Measurements from ENCODE around the gene DENND2D. TPM values are rescaled to one million over a fixed set of nuclear protein-coding genes. Genes with fewer than 3 reads are reported as not detected.

The DENND2D gene
- total and polyA plus RNA-seq, 12 donors = 37.0 to 62.9 (median 42.7) TPM

- no peak for TF ChIP-seq POLR2A (IDR thresholded peaks at IDR 0.05)
- TF ChIP-seq, protein P1, sequence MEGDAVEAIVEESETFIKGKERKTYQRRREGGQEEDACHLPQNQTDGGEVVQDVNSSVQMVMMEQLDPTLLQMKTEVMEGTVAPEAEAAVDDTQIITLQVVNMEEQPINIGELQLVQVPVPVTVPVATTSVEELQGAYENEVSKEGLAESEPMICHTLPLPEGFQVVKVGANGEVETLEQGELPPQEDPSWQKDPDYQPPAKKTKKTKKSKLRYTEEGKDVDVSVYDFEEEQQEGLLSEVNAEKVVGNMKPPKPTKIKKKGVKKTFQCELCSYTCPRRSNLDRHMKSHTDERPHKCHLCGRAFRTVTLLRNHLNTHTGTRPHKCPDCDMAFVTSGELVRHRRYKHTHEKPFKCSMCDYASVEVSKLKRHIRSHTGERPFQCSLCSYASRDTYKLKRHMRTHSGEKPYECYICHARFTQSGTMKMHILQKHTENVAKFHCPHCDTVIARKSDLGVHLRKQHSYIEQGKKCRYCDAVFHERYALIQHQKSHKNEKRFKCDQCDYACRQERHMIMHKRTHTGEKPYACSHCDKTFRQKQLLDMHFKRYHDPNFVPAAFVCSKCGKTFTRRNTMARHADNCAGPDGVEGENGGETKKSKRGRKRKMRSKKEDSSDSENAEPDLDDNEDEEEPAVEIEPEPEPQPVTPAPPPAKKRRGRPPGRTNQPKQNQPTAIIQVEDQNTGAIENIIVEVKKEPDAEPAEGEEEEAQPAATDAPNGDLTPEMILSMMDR (IDR thresholded peaks at IDR 0.05) = no peak
- intact Hi-C loops (cut with DNase I) = no loop called here
- Histone ChIP-seq H3K4me1 (replicated peaks in 1 of 2) (peaks cover 0 to 11% of the 10 kb centered on the region in 2 donors), H3K27me3 (peaks cover 4% of the 10 kb centered on the region), H3K27ac (no peak overlapping the region), H3K36me3 (replicated peaks in 1 of 2) (no peaks in the 10 kb centered on the region), H3K4me3 (no peak overlapping the region), H3K9me3 (replicated peaks in 1 of 3) (no peaks in the 10 kb centered on the region)
- no peak for DNase-seq
- 58 to 85% (median 67%) methylated on average over 2 of the region's 2 CpGs for WGBS, 4 donors
Measured at GRCh38 chr1:111228748-111229126, 28.3 kb upstream of the DENND2D start.

GRCh38 chr1:111227851-111228747, 27.7 kb upstream of the DENND2D start:
- intact Hi-C loops (cut with DNase I) = no loop called here
- peak in 4 of 7 donors; percentile 24 to 45 (median 30) for DNase-seq

DNA sequence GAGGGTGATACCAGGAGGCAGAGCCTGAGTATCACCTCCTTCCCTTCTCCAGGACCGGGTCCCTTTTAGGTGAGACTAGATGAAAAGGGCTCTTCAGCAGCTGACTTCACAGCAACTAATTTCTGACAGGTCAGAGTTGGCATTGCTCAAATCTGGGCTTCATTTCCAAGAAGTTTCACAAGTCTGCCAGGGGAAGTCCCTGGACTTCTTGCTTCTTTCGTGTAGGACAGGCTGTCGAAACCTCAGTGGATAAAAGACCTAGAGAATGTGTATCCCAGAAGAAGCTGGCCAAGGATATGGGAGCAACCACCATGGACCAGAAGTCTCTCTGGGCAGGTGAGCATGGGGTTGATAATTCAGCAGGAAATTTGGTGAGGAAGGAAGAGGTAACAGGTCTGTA, 27.0 kb upstream of the DENND2D start, which contains the start of gene CHI3L2:
TSS of gene CHI3L2 (plus strand) at position 280 of the 400 bp plus-strand sequence. CDS start at position 297, 17 bp downstream.
- intact Hi-C loops (cut with DNase I) = no loop called here
- no peak for DNase-seq
- H3K9me3 ChIP-seq (replicated peaks in 1 of 3) = no peaks in the 10 kb centered on the region
- TF ChIP-seq, protein P1 (IDR thresholded peaks at IDR 0.05) = no peak
- no peak for TF ChIP-seq POLR2A (IDR thresholded peaks at IDR 0.05)
- H3K27me3 ChIP-seq = no peaks in the 10 kb centered on the region
- H3K27ac ChIP-seq = peak within 1 kb of the TSS in 1 of 5 donors; percentile 51
- H3K4me3 ChIP-seq = no peak within 1 kb of the TSS
- H3K36me3 ChIP-seq (replicated peaks in 1 of 2) = no peaks in the 10 kb centered on the region
- 59 to 72% (median 62%) methylated on average over 3 of the region's 3 CpGs for WGBS, 4 donors
- H3K4me1 ChIP-seq (replicated peaks in 1 of 2) = peaks cover 3 to 15% of the 10 kb centered on the region in 2 donors

More at GRCh38 chr1:111227851-111228747, 27.7 kb upstream of the DENND2D start:
- no peak for TF ChIP-seq POLR2A (IDR thresholded peaks at IDR 0.05)
- TF ChIP-seq, protein P1 (IDR thresholded peaks at IDR 0.05) = no peak
- Histone ChIP-seq H3K4me1 (replicated peaks in 1 of 2) (peaks cover 0 to 11% of the 10 kb centered on the region in 2 donors), H3K27me3 (peaks cover 3% of the 10 kb centered on the region), H3K36me3 (replicated peaks in 1 of 2) (no peaks in the 10 kb centered on the region), H3K27ac (peak overlapping the region in 1 of 5 donors; percentile 51), H3K9me3 (replicated peaks in 1 of 3) (no peaks in the 10 kb centered on the region), H3K4me3 (no peak overlapping the region)
- WGBS, 4 donors = 74 to 84% (median 82%) methylated on average over 6 of the region's 6 CpGs

- Histone ChIP-seq H3K27ac (no peak overlapping the region), H3K9me3 (replicated peaks in 1 of 3) (no peaks in the 10 kb centered on the region), H3K4me1 (replicated peaks in 1 of 2) (peaks cover 10 to 19% of the 10 kb centered on the region in 2 donors), H3K4me3 (no peak overlapping the region), H3K27me3 (no peaks in the 10 kb centered on the region), H3K36me3 (replicated peaks in 1 of 2) (no peaks in the 10 kb centered on the region)
- no peak for TF ChIP-seq POLR2A (IDR thresholded peaks at IDR 0.05)
- TF ChIP-seq, protein P1 (IDR thresholded peaks at IDR 0.05) = no peak
- DNase-seq = no peak
- WGBS, 4 donors = 61 to 82% (median 66%) methylated on average over 6 of the region's 6 CpGs
- intact Hi-C loops (cut with DNase I) = no loop called here
Measured at GRCh38 chr1:111225717-111226400, 25.4 kb upstream of the DENND2D start.
